Ishikawa (cell line): Measurements from ENCODE around the gene OR2M3.

Source experiments
- CEBPB ChIP-seq: IDR thresholded peaks from 2 replicates; pipeline ENCODE4 v1.6.1; 2012
- CREB1 ChIP-seq: IDR thresholded peaks from 2 replicates; pipeline ENCODE4 v1.6.1; 2012; ENCODE audit warnings: low read depth
- EGR1 ChIP-seq: IDR thresholded peaks from 2 replicates; pipeline ENCODE4 v1.6.1; 2012
- NFIC ChIP-seq: IDR thresholded peaks from 2 replicates; pipeline ENCODE4 v1.6.1; 2012
- RAD21 ChIP-seq: IDR thresholded peaks from 2 replicates; pipeline ENCODE4 v1.6.1; 2012; ENCODE audit warnings: low read depth
- TAF1 ChIP-seq: IDR thresholded peaks from 2 replicates; pipeline ENCODE4 v1.6.1; 2012; ENCODE audit warnings: low read depth, mild to moderate bottlenecking
- TEAD4 ChIP-seq: IDR thresholded peaks from 2 replicates; pipeline ENCODE4 v1.6.1; 2012
- USF1 ChIP-seq: IDR thresholded peaks from 2 replicates; pipeline ENCODE4 v1.6.1; 2012
- ZBTB7A ChIP-seq: IDR thresholded peaks from 2 replicates; pipeline ENCODE4 v1.6.1; 2012; ENCODE audit warnings: low read depth
- TF ChIP-seq, protein P1 (sequence below): IDR thresholded peaks from 2 replicates; pipeline ENCODE4 v1.6.1; 2012; ENCODE audit warnings: low read depth, mild to moderate bottlenecking
- TF ChIP-seq, protein P2 (sequence below): IDR thresholded peaks from 2 replicates; pipeline ENCODE4 v1.6.1; 2012

OR2M3 gene

DNA sequence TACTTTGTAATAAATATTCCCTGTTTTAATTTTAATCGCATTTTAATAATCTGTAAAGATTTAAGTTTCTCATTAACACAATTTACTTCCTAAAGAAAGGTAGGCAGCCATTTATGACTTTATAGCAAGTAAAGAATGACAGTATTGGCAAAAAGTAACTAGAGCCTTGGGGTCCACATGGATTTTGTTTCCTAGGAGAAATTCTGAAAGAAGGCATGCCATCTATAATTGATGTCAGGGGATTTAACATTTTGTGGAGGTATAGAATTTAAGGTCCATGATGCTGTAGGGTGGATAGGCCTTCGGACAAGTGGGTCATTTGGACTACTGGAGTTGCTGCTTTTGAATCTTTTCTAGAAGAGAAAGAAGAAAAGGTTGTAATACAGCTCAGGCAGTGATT, 34.1 kb downstream of the OR2M3 start, which contains the start of gene OR2M4:
TSS of gene OR2M4 (plus strand) at position 301 of the 400 bp plus-strand sequence. CDS start 7,512 bp downstream, outside the sequence.
- TF ChIP-seq CREB1 (no peak), ZBTB7A (no peak), USF1 (no peak), NFIC (no peak), CEBPB (no peak), RAD21 (no peak), TEAD4 (no peak), EGR1 (no peak), TAF1 (no peak)
- TF ChIP-seq, protein P1, sequence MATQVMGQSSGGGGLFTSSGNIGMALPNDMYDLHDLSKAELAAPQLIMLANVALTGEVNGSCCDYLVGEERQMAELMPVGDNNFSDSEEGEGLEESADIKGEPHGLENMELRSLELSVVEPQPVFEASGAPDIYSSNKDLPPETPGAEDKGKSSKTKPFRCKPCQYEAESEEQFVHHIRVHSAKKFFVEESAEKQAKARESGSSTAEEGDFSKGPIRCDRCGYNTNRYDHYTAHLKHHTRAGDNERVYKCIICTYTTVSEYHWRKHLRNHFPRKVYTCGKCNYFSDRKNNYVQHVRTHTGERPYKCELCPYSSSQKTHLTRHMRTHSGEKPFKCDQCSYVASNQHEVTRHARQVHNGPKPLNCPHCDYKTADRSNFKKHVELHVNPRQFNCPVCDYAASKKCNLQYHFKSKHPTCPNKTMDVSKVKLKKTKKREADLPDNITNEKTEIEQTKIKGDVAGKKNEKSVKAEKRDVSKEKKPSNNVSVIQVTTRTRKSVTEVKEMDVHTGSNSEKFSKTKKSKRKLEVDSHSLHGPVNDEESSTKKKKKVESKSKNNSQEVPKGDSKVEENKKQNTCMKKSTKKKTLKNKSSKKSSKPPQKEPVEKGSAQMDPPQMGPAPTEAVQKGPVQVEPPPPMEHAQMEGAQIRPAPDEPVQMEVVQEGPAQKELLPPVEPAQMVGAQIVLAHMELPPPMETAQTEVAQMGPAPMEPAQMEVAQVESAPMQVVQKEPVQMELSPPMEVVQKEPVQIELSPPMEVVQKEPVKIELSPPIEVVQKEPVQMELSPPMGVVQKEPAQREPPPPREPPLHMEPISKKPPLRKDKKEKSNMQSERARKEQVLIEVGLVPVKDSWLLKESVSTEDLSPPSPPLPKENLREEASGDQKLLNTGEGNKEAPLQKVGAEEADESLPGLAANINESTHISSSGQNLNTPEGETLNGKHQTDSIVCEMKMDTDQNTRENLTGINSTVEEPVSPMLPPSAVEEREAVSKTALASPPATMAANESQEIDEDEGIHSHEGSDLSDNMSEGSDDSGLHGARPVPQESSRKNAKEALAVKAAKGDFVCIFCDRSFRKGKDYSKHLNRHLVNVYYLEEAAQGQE, result no peak
- TF ChIP-seq, protein P2, sequence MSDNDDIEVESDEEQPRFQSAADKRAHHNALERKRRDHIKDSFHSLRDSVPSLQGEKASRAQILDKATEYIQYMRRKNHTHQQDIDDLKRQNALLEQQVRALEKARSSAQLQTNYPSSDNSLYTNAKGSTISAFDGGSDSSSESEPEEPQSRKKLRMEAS, result no peak

GRCh38 chr1:248239478-248239877, 42.4 kb downstream of the OR2M3 start:
- TF ChIP-seq CEBPB, result no peak
- TF ChIP-seq, protein P1, result no peak

DNA sequence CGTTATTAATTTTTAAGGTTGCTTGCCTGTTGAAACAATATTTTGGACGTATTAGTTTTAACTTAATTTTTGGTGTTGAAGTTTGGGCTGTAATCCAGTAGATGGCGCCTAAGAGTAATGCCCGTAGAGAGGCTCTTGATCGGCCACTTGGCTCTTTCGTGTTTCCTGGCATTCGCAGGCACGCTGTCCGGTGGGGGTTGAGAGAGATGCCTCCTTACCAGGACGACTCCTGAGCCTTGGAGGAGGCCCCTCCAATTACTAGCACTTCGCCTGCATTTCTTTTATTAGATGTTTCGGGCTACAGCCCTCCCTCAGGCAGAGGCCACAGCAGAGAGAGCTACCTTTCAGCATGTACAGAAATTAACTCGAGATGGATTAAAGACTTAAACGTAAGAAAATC, 46.1 kb downstream of the OR2M3 start:
- peak; percentile 54 for TF ChIP-seq RAD21
- TF ChIP-seq ZBTB7A, result no peak
